SK-N-MC (cell line): Measurements from ENCODE around the gene IP6K1.

Experiments used
- EZH2 ChIP-seq: fragments of 200-600 bp; sonication (generic); IDR thresholded peaks from one replicate; pipeline ENCODE4 v1.6.1; 2017; ENCODE audit warnings: antibody characterized with exemption
- FOXP2 ChIP-seq: optimal IDR thresholded peaks from 2 replicates; pipeline ENCODE3; 2011; ENCODE audit warnings: mild to moderate bottlenecking, moderate library complexity; ENCODE audit not compliant: insufficient read depth; ENCODE audit errors: extremely low read length, control extremely low read depth
- POLR2AphosphoS5 ChIP-seq: IDR thresholded peaks from 2 replicates; pipeline ENCODE4 v1.6.1; 2012; ENCODE audit warnings: mild to moderate bottlenecking, low read depth, low read length, borderline replicate concordance

GRCh38 chr3:49759226-49759625, 27.1 kb downstream of the IP6K1 start:
- TF ChIP-seq POLR2AphosphoS5: no peak
- TF ChIP-seq EZH2: no peak
- no peak for TF ChIP-seq FOXP2
